ENCODE data around the gene BMPER. TPM values are rescaled to one million over a fixed set of nuclear protein-coding genes. Genes with fewer than 3 reads are reported as not detected.

The BMPER gene
- total and polyA plus RNA-seq, 10 of the 15 experiments (the other 5 are each of a cell fraction or from before 2014, with no cell fraction given) = 0.02 to 0.08 TPM; not detected in 8

DNA sequence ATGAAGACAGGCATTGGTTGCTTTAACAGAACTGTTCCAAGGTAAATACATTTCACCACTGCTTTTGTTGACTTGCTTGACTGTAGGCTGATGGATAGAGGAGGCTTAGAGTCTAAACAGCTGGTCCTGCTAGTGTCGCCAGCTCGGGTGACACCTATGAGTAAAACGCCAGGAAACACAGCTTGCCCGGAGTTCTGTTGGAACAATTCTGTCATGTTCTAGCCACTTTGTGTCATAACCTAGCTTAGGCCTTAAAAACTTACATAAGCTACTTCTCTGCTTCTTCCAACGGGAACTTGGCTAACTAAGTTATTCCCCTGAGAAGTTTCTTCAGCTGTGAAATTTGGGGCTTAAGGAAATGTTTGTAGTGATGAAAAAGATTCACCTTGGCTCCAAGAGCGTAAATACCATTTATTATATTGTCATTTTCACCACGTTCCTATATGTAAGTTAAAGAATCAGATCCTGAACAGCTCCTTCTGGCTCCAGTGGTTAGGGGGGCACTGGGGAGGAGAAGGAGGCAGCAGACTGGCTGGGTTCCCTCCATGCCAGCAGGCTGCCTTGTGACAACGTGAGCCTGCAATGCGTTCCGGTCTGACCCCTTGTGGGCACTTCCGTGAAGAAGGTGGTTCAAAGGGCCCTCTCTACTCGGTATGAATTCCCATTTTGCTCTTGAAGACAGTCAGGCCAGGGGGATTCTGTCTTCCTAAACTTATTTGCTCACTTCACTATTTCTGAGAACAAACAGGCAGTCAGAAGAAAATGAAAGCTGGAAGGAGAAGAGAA lies 253.2 kb downstream of the BMPER start:
- no peak for TF ChIP-seq SMAD5 (IDR thresholded peaks at IDR 0.05; ENCODE audit: low read depth)
- no peak for TF ChIP-seq ASH2L (IDR thresholded peaks at IDR 0.05; ENCODE audit: borderline replicate concordance, low read depth)
- TF ChIP-seq, protein P1, sequence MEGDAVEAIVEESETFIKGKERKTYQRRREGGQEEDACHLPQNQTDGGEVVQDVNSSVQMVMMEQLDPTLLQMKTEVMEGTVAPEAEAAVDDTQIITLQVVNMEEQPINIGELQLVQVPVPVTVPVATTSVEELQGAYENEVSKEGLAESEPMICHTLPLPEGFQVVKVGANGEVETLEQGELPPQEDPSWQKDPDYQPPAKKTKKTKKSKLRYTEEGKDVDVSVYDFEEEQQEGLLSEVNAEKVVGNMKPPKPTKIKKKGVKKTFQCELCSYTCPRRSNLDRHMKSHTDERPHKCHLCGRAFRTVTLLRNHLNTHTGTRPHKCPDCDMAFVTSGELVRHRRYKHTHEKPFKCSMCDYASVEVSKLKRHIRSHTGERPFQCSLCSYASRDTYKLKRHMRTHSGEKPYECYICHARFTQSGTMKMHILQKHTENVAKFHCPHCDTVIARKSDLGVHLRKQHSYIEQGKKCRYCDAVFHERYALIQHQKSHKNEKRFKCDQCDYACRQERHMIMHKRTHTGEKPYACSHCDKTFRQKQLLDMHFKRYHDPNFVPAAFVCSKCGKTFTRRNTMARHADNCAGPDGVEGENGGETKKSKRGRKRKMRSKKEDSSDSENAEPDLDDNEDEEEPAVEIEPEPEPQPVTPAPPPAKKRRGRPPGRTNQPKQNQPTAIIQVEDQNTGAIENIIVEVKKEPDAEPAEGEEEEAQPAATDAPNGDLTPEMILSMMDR (IDR thresholded peaks at IDR 0.05 in 2 of 3, conservative IDR thresholded peaks at IDR 0.05 in 1 of 3; ENCODE audit: control insufficient read depth in 2 of 3, extremely low read depth in 1 of 3, insufficient read depth in 1 of 3, low read depth in 3 of 3, low read length in 3 of 3) = 0 out of 6 replicates have a peak, but pooled peaks of 1 of the 3 experiments have one; percentile 1
- no peak for TF ChIP-seq STAT3 (IDR thresholded peaks at IDR 0.05; ENCODE audit: low read depth, low read length)
- TF ChIP-seq ZNF384 (IDR thresholded peaks at IDR 0.05; ENCODE audit: borderline replicate concordance, low read depth, low read length) = no peak
- TF ChIP-seq, protein P2, sequence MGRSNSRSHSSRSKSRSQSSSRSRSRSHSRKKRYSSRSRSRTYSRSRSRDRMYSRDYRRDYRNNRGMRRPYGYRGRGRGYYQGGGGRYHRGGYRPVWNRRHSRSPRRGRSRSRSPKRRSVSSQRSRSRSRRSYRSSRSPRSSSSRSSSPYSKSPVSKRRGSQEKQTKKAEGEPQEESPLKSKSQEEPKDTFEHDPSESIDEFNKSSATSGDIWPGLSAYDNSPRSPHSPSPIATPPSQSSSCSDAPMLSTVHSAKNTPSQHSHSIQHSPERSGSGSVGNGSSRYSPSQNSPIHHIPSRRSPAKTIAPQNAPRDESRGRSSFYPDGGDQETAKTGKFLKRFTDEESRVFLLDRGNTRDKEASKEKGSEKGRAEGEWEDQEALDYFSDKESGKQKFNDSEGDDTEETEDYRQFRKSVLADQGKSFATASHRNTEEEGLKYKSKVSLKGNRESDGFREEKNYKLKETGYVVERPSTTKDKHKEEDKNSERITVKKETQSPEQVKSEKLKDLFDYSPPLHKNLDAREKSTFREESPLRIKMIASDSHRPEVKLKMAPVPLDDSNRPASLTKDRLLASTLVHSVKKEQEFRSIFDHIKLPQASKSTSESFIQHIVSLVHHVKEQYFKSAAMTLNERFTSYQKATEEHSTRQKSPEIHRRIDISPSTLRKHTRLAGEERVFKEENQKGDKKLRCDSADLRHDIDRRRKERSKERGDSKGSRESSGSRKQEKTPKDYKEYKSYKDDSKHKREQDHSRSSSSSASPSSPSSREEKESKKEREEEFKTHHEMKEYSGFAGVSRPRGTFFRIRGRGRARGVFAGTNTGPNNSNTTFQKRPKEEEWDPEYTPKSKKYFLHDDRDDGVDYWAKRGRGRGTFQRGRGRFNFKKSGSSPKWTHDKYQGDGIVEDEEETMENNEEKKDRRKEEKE (IDR thresholded peaks at IDR 0.05) = no peak
- TF ChIP-seq FOXM1 (IDR thresholded peaks at IDR 0.05; ENCODE audit: low read depth, low read length) = no peak
- no peak for TF ChIP-seq DPF2 (IDR thresholded peaks at IDR 0.05)
- H3K9ac ChIP-seq (ENCODE audit: control insufficient read depth, insufficient read depth, low read length) = no peak overlapping the region
- ChIA-PET RAD21 (ENCODE audit: unreplicated experiment) (no interaction called here), POLR2A (no interaction called here), CTCF (interaction anchor here (0.7 kb wide), 1 partner anchor 13 kb away, joined by 3 read pairs; no protein-coding TSS in a partner anchor), SMC1A (ENCODE audit: uncharacterized antibody, unreplicated experiment) (no interaction called here)
- intact Hi-C loops (cut with micrococcal nuclease; ENCODE audit: unreplicated experiment) = no loop called here
- no TSS peak for BruUV-seq (replicated peaks)
- no peaks in the 10 kb centered on the region for H3K27me3 ChIP-seq (replicated peaks in 1 of 2; ENCODE audit: control insufficient read depth in 2 of 2, insufficient read depth in 2 of 2, low read length in 1 of 2)
- no peak overlapping the region for H3K4me2 ChIP-seq (ENCODE audit: control insufficient read depth, insufficient read depth)
- 33% methylated on average over 12 of the region's 12 CpGs for WGBS (ENCODE audit: insufficient coverage, insufficient replicate concordance, low lambda C conversion rate, missing lambda C conversion rate)
- H2AFZ ChIP-seq (ENCODE audit: control insufficient read depth, low read depth, low read length) = no peak overlapping the region
- ATAC-seq = no peak
- no peak overlapping the region for H3K27ac ChIP-seq (ENCODE audit: control insufficient read depth, insufficient read depth)
- no peak overlapping the region for H3K4me3 ChIP-seq
- no peak for FAIRE-seq
- no peaks in the 10 kb centered on the region for H3K4me1 ChIP-seq (ENCODE audit: control insufficient read depth, insufficient read depth, low read length)
- no peaks in the 10 kb centered on the region for H4K20me1 ChIP-seq (ENCODE audit: control insufficient read depth, insufficient read depth)
- H3K9me3 ChIP-seq (replicated peaks; ENCODE audit: control insufficient read depth, insufficient read depth, low read length) = no peaks in the 10 kb centered on the region
- in situ Hi-C loops (cut with MboI) = no loop called here
- H3K36me3 ChIP-seq (ENCODE audit: control insufficient read depth in 2 of 2, insufficient read depth in 2 of 2, low read length in 1 of 2) = no peaks in the 10 kb centered on the region
- H3K79me2 ChIP-seq (ENCODE audit: control insufficient read depth, insufficient read depth, low read length) = no peaks in the 10 kb centered on the region
- DNase-seq (ENCODE audit: low read depth, low spot score) = no peak
